ENCODE data around the gene GPR156.

- TF ChIP-seq POLR2AphosphoS5 (IDR thresholded peaks at IDR 0.05; ENCODE audit: low read depth, low read length), result no peak
- TF ChIP-seq, protein P1, sequence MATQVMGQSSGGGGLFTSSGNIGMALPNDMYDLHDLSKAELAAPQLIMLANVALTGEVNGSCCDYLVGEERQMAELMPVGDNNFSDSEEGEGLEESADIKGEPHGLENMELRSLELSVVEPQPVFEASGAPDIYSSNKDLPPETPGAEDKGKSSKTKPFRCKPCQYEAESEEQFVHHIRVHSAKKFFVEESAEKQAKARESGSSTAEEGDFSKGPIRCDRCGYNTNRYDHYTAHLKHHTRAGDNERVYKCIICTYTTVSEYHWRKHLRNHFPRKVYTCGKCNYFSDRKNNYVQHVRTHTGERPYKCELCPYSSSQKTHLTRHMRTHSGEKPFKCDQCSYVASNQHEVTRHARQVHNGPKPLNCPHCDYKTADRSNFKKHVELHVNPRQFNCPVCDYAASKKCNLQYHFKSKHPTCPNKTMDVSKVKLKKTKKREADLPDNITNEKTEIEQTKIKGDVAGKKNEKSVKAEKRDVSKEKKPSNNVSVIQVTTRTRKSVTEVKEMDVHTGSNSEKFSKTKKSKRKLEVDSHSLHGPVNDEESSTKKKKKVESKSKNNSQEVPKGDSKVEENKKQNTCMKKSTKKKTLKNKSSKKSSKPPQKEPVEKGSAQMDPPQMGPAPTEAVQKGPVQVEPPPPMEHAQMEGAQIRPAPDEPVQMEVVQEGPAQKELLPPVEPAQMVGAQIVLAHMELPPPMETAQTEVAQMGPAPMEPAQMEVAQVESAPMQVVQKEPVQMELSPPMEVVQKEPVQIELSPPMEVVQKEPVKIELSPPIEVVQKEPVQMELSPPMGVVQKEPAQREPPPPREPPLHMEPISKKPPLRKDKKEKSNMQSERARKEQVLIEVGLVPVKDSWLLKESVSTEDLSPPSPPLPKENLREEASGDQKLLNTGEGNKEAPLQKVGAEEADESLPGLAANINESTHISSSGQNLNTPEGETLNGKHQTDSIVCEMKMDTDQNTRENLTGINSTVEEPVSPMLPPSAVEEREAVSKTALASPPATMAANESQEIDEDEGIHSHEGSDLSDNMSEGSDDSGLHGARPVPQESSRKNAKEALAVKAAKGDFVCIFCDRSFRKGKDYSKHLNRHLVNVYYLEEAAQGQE (IDR thresholded peaks at IDR 0.05; ENCODE audit: insufficient read depth in 1 of 2, low read depth in 2 of 2, low read length in 2 of 2), result no peak
- no peak for TF ChIP-seq TAF1 (IDR thresholded peaks at IDR 0.05; ENCODE audit: borderline replicate concordance, insufficient read depth, low read length)
- no peak for TF ChIP-seq SIN3A (IDR thresholded peaks at IDR 0.05; ENCODE audit: borderline replicate concordance, insufficient read depth, low read length)
- no peak for TF ChIP-seq FOXP2 (optimal IDR thresholded peaks at IDR 0.05; ENCODE audit: borderline replicate concordance, extremely low read depth, extremely low read length, insufficient read depth)
Measured at GRCh38 chr3:120119846-120120510, 165.0 kb downstream of the GPR156 start.
